Smooth muscle cell (in vitro differentiated cells): ENCODE results near the gene TCF23. TPM values are rescaled to one million over a fixed set of nuclear protein-coding genes. Genes with fewer than 3 reads are reported as not detected.

ENCODE experiments used
- DNase-seq: peaks from one replicate; lab custom pipeline; 2025; ENCODE audit not compliant: unreplicated experiment; lab: John Stamatoyannopoulos, UW
- H2AFZ ChIP-seq: fragments of 200-600 bp; sonication (generic); 2 replicates; pipeline ENCODE4 v1.6.0; 2016; ENCODE audit warnings: antibody characterized with exemption, low read depth, mild to moderate bottlenecking
- H3F3A ChIP-seq: fragments of 200-600 bp; sonication (generic); 2 replicates; pipeline ENCODE4 v1.6.0; 2017; ENCODE audit warnings: antibody characterized with exemption, low read depth
- H3K27ac ChIP-seq: fragments of 200-600 bp; sonication (generic); 2 replicates; pipeline ENCODE4 v1.5.1; 2016; ENCODE audit warnings: low read depth, mild to moderate bottlenecking
- H3K27me3 ChIP-seq: fragments of 200-600 bp; sonication (generic); 2 replicates; pipeline ENCODE4 v1.6.1; 2016; ENCODE audit warnings: low read depth, mild to moderate bottlenecking
- H3K36me3 ChIP-seq: fragments of 200-600 bp; sonication (generic); 2 replicates; pipeline ENCODE4 v1.5.1; 2016; ENCODE audit warnings: low read depth
- H3K4me1 ChIP-seq: fragments of 200-600 bp; sonication (generic); 2 replicates; pipeline ENCODE4 v1.5.1; 2016; ENCODE audit warnings: low read depth
- H3K4me2 ChIP-seq: fragments of 200-600 bp; sonication (generic); 2 replicates; pipeline ENCODE4 v1.6.0; 2016; ENCODE audit warnings: mild to moderate bottlenecking
- H3K4me3 ChIP-seq: fragments of 200-600 bp; sonication (generic); 2 replicates; pipeline ENCODE4 v1.5.1; 2016; ENCODE audit warnings: mild to moderate bottlenecking
- H3K79me2 ChIP-seq: fragments of 200-600 bp; sonication (generic); 2 replicates; pipeline ENCODE4 v1.6.0; 2016; ENCODE audit warnings: low read depth, mild to moderate bottlenecking
- H3K9ac ChIP-seq: fragments of 200-600 bp; sonication (generic); 2 replicates; pipeline ENCODE4 v1.6.0; 2016; ENCODE audit warnings: low read depth
- H3K9me3 ChIP-seq: fragments of 200-600 bp; sonication (generic); replicated peaks from 2 replicates; pipeline ENCODE4 v1.5.1; 2016; ENCODE audit warnings: low read depth
- H4K20me1 ChIP-seq: fragments of 200-600 bp; sonication (generic); 2 replicates; pipeline ENCODE4 v1.6.0; 2016; ENCODE audit warnings: low read depth
- CTCF ChIP-seq: fragments of 200-600 bp; sonication (generic); IDR thresholded peaks from 2 replicates; pipeline ENCODE4 v1.5.1; 2017; ENCODE audit warnings: borderline replicate concordance, mild to moderate bottlenecking, antibody characterized with exemption; ENCODE audit not compliant: insufficient read depth, poor library complexity, severe bottlenecking
- WGBS: methylation state at CpG from one replicate; pipeline ENCODE4 v1.1.7; 2016; ENCODE audit warnings: low lambda C conversion rate; 5-methylcytosine and 5-hydroxymethylcytosine counted together
- polyA plus RNA-seq: library from polyadenylated mRNA; unstranded; fragments of >200 nt; fragmentation: Nextera tagmentation; extraction: Ambion mirVana; gene quantifications from 2 replicates; pipeline ENCODE4 v1.2.1, GENCODE V29; 2016
- total RNA-seq: library from RNA; depleted of rRNA; stranded (reverse); fragments of >200 nt; gene quantifications from 2 replicates; pipeline ENCODE4 v1.2.3, GENCODE V29; 2014

Gene TCF23
- total and polyA plus RNA-seq, 2 experiments from 2014 or later = not detected

- H3K36me3 ChIP-seq = no peaks in the 10 kb centered on the region
- DNase-seq = no peak
- no peaks in the 10 kb centered on the region for H3K9me3 ChIP-seq
- no peak overlapping the region for H3K27ac ChIP-seq
- no peak overlapping the region for H3K9ac ChIP-seq
- no peaks in the 10 kb centered on the region for H3K79me2 ChIP-seq
- no peaks in the 10 kb centered on the region for H4K20me1 ChIP-seq
- no peaks in the 10 kb centered on the region for H3F3A ChIP-seq
- WGBS = 83% methylated on average over 7 of the region's 8 CpGs
- no peak overlapping the region for H3K4me3 ChIP-seq
- H3K27me3 ChIP-seq = no peaks in the 10 kb centered on the region
- TF ChIP-seq CTCF = no peak
- H3K4me1 ChIP-seq = no peaks in the 10 kb centered on the region
- H2AFZ ChIP-seq = no peak overlapping the region
- no peak overlapping the region for H3K4me2 ChIP-seq
Observed at GRCh38 chr2:27152102-27152795, 3.4 kb downstream of the TCF23 start.

- Histone ChIP-seq H3K36me3 (no peaks in the 10 kb centered on the region), H3K79me2 (no peaks in the 10 kb centered on the region), H3K27ac (no peak overlapping the region), H3K9ac (no peak overlapping the region), H4K20me1 (no peaks in the 10 kb centered on the region), H3K4me1 (no peaks in the 10 kb centered on the region), H2AFZ (no peak overlapping the region), H3K9me3 (no peaks in the 10 kb centered on the region), H3K4me3 (no peak overlapping the region), H3F3A (no peaks in the 10 kb centered on the region), H3K27me3 (no peaks in the 10 kb centered on the region), H3K4me2 (no peak overlapping the region)
- no peak for DNase-seq
- no peak for TF ChIP-seq CTCF
- WGBS = 36% methylated on average over 2 of the region's 2 CpGs
Observed at GRCh38 chr2:27152796-27153464, 4.1 kb downstream of the TCF23 start.

- no peak overlapping the region for H2AFZ ChIP-seq
Observed at GRCh38 chr2:27154488-27154887, 5.7 kb downstream of the TCF23 start.

More at GRCh38 chr2:27154488-27154887, 5.7 kb downstream of the TCF23 start:
- no peaks in the 10 kb centered on the region for H3K4me1 ChIP-seq
- H3K27me3 ChIP-seq = no peaks in the 10 kb centered on the region
- H3K27ac ChIP-seq = no peak overlapping the region
- H4K20me1 ChIP-seq = no peaks in the 10 kb centered on the region
- H3K9me3 ChIP-seq = no peaks in the 10 kb centered on the region
- no peaks in the 10 kb centered on the region for H3K36me3 ChIP-seq
- H3F3A ChIP-seq = no peaks in the 10 kb centered on the region
- DNase-seq = no peak
- 67% methylated on average over 6 of the region's 6 CpGs for WGBS
- H3K4me2 ChIP-seq = no peak overlapping the region
- H3K79me2 ChIP-seq = no peaks in the 10 kb centered on the region
- H3K9ac ChIP-seq = no peak overlapping the region
- TF ChIP-seq CTCF = no peak
- H3K4me3 ChIP-seq = no peak overlapping the region
